CD8-positive, alpha-beta memory T cell (primary cell): ENCODE measurements around the gene SOD3. TPM values are rescaled to one million over a fixed set of nuclear protein-coding genes. Genes with fewer than 3 reads are reported as not detected.

Experiments
- CTCF ChIA-PET: fragments of 350-600 bp; sonication (Branson Sonifier 250); formaldehyde crosslinking; loops from one replicate; lab custom pipeline; 2021; ENCODE audit warnings: antibody characterized with exemption; lab: Charles Lee
- POLR2A ChIA-PET: fragments of 350-600 bp; sonication (Branson Sonifier 250); formaldehyde crosslinking; loops from one replicate; lab custom pipeline; 2021; ENCODE audit warnings: antibody characterized with exemption; lab: Charles Lee
- DNase-seq, 5 donors: peaks; one replicate each; pipeline versions ENCODE4 v3.0.0 to v3.0.0-alpha.2; 2020 to 2022; ENCODE audit warnings: mixed read lengths in 1 of 5
- H3K27ac ChIP-seq: one replicate; pipeline ENCODE4 v1.7.0; 2013; ENCODE audit warnings: low read depth, mild to moderate bottlenecking, low read length, moderate library complexity
- H3K27me3 ChIP-seq: 2 replicates; pipeline ENCODE4 v1.7.0; 2013; ENCODE audit warnings: low read length, mild to moderate bottlenecking; ENCODE audit not compliant: insufficient read depth, poor library complexity, severe bottlenecking
- H3K36me3 ChIP-seq: 2 replicates; pipeline ENCODE4 v1.7.0; 2013; ENCODE audit warnings: mild to moderate bottlenecking, low read length, moderate library complexity; ENCODE audit not compliant: insufficient read depth
- H3K4me1 ChIP-seq: 2 replicates; pipeline ENCODE4 v1.7.0; 2013; ENCODE audit warnings: mild to moderate bottlenecking, low read length, moderate library complexity; ENCODE audit not compliant: insufficient read depth
- H3K4me3 ChIP-seq: 2 replicates; pipeline ENCODE4 v1.7.0; 2013; ENCODE audit warnings: mild to moderate bottlenecking, low read length
- H3K9me3 ChIP-seq: 2 replicates; pipeline ENCODE4 v1.7.0; 2013; ENCODE audit warnings: mild to moderate bottlenecking, low read length
- H3K27ac Mint-ChIP-seq, 8 donors: one replicate each; pipeline ENCODE4 v1.8.0; 2020 to 2021; ENCODE audit warnings: mixed read lengths in 8 of 8, mild to moderate bottlenecking in 6 of 8, inconsistent platforms in 3 of 8, moderate library complexity in 3 of 8
- H3K27me3 Mint-ChIP-seq, 2 donors: one replicate each; pipeline ENCODE4 v1.8.0; 2020 to 2021; ENCODE audit warnings: mixed read lengths in 2 of 2, mild to moderate bottlenecking in 1 of 2, moderate library complexity in 1 of 2
- H3K36me3 Mint-ChIP-seq, 3 donors: one replicate each; pipeline ENCODE4 v1.8.0; 2020 to 2021; ENCODE audit warnings: mixed read lengths in 3 of 3, inconsistent platforms in 1 of 3, mild to moderate bottlenecking in 1 of 3
- H3K4me1 Mint-ChIP-seq, 3 donors: one replicate each; pipeline ENCODE4 v1.8.0; 2020 to 2021; ENCODE audit warnings: mixed read lengths in 3 of 3, inconsistent platforms in 1 of 3, mild to moderate bottlenecking in 1 of 3
- H3K4me3 Mint-ChIP-seq, 7 donors: one replicate each; pipeline ENCODE4 v1.8.0; 2020 to 2021; ENCODE audit warnings: mixed read lengths in 7 of 7, mild to moderate bottlenecking in 6 of 7, moderate library complexity in 4 of 7, inconsistent platforms in 2 of 7
- H3K9me3 Mint-ChIP-seq, 5 donors: one replicate each; pipeline ENCODE4 v1.8.0; 2020 to 2022; ENCODE audit warnings: mixed read lengths in 5 of 5, mild to moderate bottlenecking in 3 of 5, moderate library complexity in 2 of 5, inconsistent platforms in 1 of 5
- polyA plus RNA-seq: library from polyadenylated mRNA; unstranded; fragments of 300-500 nt; fragmentation: Illumina TruSeq; gene quantifications from one replicate; pipeline ENCODE4 v1.2.3, GENCODE V29; 2021
- total RNA-seq, 2 experiments: library from RNA; stranded (reverse); gene quantifications; one replicate each; pipeline ENCODE4 v1.2.3, GENCODE V29; 2021

The SOD3 gene
- total and polyA plus RNA-seq, 3 experiments from 2014 or later: not detected

DNA sequence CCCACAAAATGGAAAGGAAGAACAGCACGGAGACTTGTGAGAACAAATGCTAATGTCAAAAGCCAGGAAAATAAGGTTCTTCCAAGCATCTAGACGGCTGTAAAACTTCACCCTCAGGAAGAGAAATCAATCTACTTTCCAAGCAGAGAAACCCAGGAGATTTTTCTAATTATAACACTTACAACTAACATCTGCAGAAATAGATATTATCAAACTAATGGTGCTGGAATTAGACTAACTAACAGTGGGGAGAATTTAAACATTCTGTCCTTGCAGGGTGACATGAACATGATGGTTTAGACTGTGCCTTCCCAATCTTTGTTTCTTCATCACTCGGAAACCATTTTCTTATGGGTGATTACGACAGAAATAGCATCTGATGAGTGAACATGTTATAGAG, 40.3 kb downstream of the SOD3 start:
- ChIA-PET CTCF (no interaction called here), POLR2A (no interaction called here)
- H3K36me3 Mint-ChIP-seq: no peaks in the 10 kb centered on the region

DNA sequence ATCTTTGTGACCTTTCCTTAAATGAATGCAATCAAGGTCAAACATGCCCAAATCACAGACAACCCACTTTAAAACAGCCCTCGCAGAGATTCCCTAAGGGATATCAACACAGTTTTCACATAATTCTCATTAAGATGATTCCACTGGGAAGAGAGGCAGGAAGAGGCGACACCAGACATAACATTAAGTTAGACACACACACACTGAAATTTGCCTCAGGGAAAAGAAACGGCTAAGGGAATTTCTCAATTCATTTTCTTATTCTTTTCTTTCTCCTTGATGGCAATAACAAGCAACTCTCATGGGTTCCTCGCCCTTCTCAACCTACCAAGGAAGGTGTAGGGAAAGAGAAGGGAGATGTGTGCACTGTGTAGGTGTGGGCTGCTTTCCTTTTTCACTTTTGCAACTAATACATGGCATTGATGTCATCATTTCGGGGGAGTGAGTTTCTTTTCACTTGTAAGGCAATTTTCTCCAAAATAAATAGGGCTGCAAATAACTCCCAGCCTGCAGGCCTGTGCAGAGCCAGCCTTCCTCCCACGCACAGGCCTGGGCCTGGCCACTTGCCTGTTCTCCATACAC, 41.4 kb downstream of the SOD3 start:
- POLR2A ChIA-PET: no interaction called here
- Histone ChIP-seq H3K36me3 (no peaks in the 10 kb centered on the region), H3K27me3 (no peaks in the 10 kb centered on the region), H3K27ac (no peak overlapping the region), H3K4me1 (no peaks in the 10 kb centered on the region), H3K4me3 (no peak overlapping the region), H3K9me3 (no peaks in the 10 kb centered on the region)
- Mint-ChIP-seq H3K4me1 (no peaks in the 10 kb centered on the region), H3K4me3 (no peak overlapping the region), H3K27me3 (peaks cover 0 to 1% of the 10 kb centered on the region in 2 donors), H3K36me3 (no peaks in the 10 kb centered on the region), H3K9me3 (no peaks in the 10 kb centered on the region), H3K27ac (peak overlapping the region in 1 of 8 donors; percentile 57)
- DNase-seq: no peak
- CTCF ChIA-PET: no interaction called here

More for the DNA sequence above, 40.3 kb downstream of the SOD3 start:
- H3K9me3 Mint-ChIP-seq: no peaks in the 10 kb centered on the region
- H3K4me1 Mint-ChIP-seq: no peaks in the 10 kb centered on the region
- H3K4me3 Mint-ChIP-seq: no peak overlapping the region
- no peak overlapping the region for H3K27ac ChIP-seq
- no peaks in the 10 kb centered on the region for H3K27me3 ChIP-seq
- H3K4me1 ChIP-seq: no peaks in the 10 kb centered on the region
- no peaks in the 10 kb centered on the region for H3K36me3 ChIP-seq
- no peak overlapping the region for H3K4me3 ChIP-seq
- peaks cover 0 to 1% of the 10 kb centered on the region in 2 donors for H3K27me3 Mint-ChIP-seq
- no peak for DNase-seq
- H3K9me3 ChIP-seq: no peaks in the 10 kb centered on the region
- no peak overlapping the region for H3K27ac Mint-ChIP-seq

DNA sequence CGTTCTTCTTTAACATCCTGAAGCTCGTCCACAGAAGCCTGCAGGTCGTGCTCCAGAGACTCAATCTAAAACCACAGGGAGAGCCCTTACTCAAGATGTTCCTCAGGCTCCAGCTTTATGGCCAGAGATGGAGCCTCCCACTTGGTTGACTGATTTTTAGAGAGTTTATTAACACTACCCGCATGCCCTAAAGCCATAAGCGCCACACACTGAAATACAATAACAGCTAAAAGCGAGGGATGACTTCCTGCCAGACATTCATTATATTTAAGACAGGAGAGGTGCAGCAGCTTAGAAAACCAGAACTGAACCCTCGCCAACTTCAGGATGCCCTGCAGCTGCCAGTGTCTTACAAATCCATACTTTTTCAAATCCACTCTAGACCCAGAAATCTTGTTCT, 42.0 kb downstream of the SOD3 start:
- Histone ChIP-seq H3K9me3 (no peaks in the 10 kb centered on the region), H3K27ac (no peak overlapping the region), H3K27me3 (no peaks in the 10 kb centered on the region), H3K4me1 (no peaks in the 10 kb centered on the region), H3K4me3 (no peak overlapping the region), H3K36me3 (no peaks in the 10 kb centered on the region)
- no peaks in the 10 kb centered on the region for H3K4me1 Mint-ChIP-seq
- no peak for DNase-seq
- no peaks in the 10 kb centered on the region for H3K36me3 Mint-ChIP-seq
- ChIA-PET CTCF (no interaction called here), POLR2A (no interaction called here)
- H3K27ac Mint-ChIP-seq: no peak overlapping the region
- H3K4me3 Mint-ChIP-seq: no peak overlapping the region
- no peaks in the 10 kb centered on the region for H3K9me3 Mint-ChIP-seq
- peaks cover 0 to 1% of the 10 kb centered on the region in 2 donors for H3K27me3 Mint-ChIP-seq

DNA sequence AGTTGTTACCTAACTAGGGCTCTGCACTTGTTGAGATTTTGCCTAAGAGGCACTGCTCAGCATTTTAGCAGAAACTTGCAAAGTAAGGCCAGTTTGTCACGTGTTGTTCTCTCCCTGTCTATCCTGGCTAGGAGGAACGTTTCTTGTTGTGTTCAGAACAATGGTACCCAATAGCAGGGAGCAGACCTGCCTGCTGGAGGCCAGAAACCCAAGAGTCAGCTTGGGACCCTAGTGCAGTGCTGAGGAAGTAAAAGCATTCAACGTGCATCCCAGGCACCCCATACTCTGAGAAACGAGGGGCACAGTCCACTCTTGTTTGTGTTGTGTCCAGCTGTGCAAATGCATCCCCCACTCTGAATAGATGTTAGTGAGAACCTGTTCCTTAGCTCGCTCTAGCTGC, 42.4 kb downstream of the SOD3 start:
- DNase-seq: no peak
- H3K4me3 Mint-ChIP-seq: no peak overlapping the region
- H3K27ac Mint-ChIP-seq: no peak overlapping the region
- H3K4me1 ChIP-seq: no peaks in the 10 kb centered on the region
- H3K4me3 ChIP-seq: no peak overlapping the region
- H3K27me3 ChIP-seq: no peaks in the 10 kb centered on the region
- H3K36me3 ChIP-seq: no peaks in the 10 kb centered on the region
- no peaks in the 10 kb centered on the region for H3K36me3 Mint-ChIP-seq
- no peaks in the 10 kb centered on the region for H3K9me3 ChIP-seq
- POLR2A ChIA-PET: no interaction called here
- H3K27me3 Mint-ChIP-seq: peaks cover 0 to 1% of the 10 kb centered on the region in 2 donors
- no peaks in the 10 kb centered on the region for H3K4me1 Mint-ChIP-seq
- H3K27ac ChIP-seq: no peak overlapping the region
- H3K9me3 Mint-ChIP-seq: no peaks in the 10 kb centered on the region
- CTCF ChIA-PET: no interaction called here

DNA sequence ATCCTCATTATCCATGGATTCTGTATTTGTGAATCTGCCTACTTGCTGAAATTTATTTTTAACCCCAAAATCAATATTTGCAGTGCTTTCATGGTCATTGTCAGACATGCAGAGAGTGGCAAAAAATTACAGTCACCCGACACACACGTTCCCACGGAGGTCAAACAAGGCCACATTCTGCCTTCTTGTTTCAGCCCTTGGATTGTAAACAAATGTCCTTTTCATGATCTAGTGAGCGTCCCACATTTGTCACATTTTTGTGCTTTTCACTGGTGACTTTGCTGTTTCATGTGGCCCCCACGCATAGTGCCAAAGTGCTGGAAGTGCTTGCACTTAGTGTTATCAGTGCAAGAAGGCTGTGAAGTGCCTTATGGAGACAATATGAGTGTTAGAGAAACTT, 45.0 kb downstream of the SOD3 start:
- no peak overlapping the region for H3K27ac Mint-ChIP-seq
- H3K4me3 Mint-ChIP-seq: no peak overlapping the region
- no peaks in the 10 kb centered on the region for H3K36me3 Mint-ChIP-seq
- CTCF ChIA-PET: no interaction called here
- Histone ChIP-seq H3K27me3 (no peaks in the 10 kb centered on the region), H3K36me3 (no peaks in the 10 kb centered on the region), H3K4me3 (no peak overlapping the region), H3K27ac (no peak overlapping the region), H3K9me3 (no peaks in the 10 kb centered on the region), H3K4me1 (no peaks in the 10 kb centered on the region)
- DNase-seq: no peak
- no peaks in the 10 kb centered on the region for H3K9me3 Mint-ChIP-seq
- H3K27me3 Mint-ChIP-seq: peaks cover 0 to 3% of the 10 kb centered on the region in 2 donors
- POLR2A ChIA-PET: no interaction called here
- no peaks in the 10 kb centered on the region for H3K4me1 Mint-ChIP-seq

DNA sequence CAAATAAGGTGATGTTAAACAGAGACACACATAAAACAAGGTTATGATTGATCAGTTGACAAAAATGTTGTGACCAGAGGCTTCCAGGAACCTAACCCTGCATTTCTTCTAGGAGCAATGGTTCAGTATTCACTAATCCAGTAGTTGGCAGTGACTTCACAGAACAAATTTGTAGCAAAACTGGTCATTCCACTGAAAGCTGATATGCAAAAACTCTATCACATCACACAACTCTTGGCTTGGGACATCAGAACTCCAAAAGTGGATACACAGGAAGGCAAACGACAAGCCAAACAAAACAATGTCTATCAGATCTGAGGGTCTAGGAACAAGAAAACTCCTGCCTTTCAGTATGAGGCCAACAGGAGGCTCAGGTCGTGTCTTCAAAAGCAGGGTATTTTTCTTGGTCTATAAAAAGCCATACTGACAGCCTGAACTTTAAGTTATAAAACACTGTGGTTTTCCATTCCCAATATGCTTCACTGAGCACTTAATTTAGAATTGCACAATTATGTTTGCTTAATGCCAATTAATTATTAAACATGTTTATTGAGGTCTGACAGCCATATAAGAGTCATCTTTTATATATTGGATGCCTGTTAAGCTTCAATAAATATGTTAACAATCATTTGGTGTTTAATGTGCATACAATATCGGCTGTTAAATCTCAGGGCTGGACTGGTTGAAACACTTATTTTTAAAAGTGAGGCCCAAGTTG, 45.6 kb downstream of the SOD3 start:
- no peak overlapping the region for H3K4me3 ChIP-seq
- H3K27me3 Mint-ChIP-seq: peaks cover 0 to 3% of the 10 kb centered on the region in 2 donors
- CTCF ChIA-PET: no interaction called here
- no peak overlapping the region for H3K27ac ChIP-seq
- H3K27me3 ChIP-seq: no peaks in the 10 kb centered on the region
- POLR2A ChIA-PET: no interaction called here
- DNase-seq: no peak
- no peaks in the 10 kb centered on the region for H3K4me1 Mint-ChIP-seq
- H3K36me3 ChIP-seq: no peaks in the 10 kb centered on the region
- no peaks in the 10 kb centered on the region for H3K9me3 Mint-ChIP-seq
- H3K36me3 Mint-ChIP-seq: no peaks in the 10 kb centered on the region
- H3K9me3 ChIP-seq: no peaks in the 10 kb centered on the region
- no peaks in the 10 kb centered on the region for H3K4me1 ChIP-seq
- no peak overlapping the region for H3K4me3 Mint-ChIP-seq
- no peak overlapping the region for H3K27ac Mint-ChIP-seq

DNA sequence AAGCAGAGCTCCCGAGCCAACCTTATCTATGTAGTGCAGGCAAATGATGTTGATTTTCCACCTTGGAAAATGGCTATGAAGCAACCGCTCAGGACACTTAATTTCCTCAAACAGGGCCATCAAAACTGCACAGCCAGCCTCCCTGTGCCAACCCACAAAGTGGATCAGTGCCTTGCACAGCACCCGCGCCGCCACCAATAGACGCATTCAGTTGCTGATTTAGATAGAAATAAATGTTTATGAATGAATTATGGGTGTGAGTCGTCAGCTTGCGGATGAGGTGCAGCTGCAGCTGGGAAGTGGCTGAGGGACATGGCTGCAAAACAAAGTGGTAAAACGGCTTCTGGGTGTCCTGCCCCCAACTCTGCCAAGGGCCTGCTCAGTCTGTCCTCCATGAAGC, 47.0 kb downstream of the SOD3 start:
- Histone ChIP-seq H3K4me3 (no peak overlapping the region), H3K27me3 (no peaks in the 10 kb centered on the region), H3K9me3 (no peaks in the 10 kb centered on the region), H3K4me1 (no peaks in the 10 kb centered on the region), H3K36me3 (no peaks in the 10 kb centered on the region), H3K27ac (no peak overlapping the region)
- H3K27me3 Mint-ChIP-seq: peaks cover 0 to 3% of the 10 kb centered on the region in 2 donors
- no peaks in the 10 kb centered on the region for H3K4me1 Mint-ChIP-seq
- no peak overlapping the region for H3K4me3 Mint-ChIP-seq
- H3K27ac Mint-ChIP-seq: no peak overlapping the region
- no peaks in the 10 kb centered on the region for H3K9me3 Mint-ChIP-seq
- no peak for DNase-seq
- ChIA-PET CTCF (no interaction called here), POLR2A (no interaction called here)
- no peaks in the 10 kb centered on the region for H3K36me3 Mint-ChIP-seq

DNA sequence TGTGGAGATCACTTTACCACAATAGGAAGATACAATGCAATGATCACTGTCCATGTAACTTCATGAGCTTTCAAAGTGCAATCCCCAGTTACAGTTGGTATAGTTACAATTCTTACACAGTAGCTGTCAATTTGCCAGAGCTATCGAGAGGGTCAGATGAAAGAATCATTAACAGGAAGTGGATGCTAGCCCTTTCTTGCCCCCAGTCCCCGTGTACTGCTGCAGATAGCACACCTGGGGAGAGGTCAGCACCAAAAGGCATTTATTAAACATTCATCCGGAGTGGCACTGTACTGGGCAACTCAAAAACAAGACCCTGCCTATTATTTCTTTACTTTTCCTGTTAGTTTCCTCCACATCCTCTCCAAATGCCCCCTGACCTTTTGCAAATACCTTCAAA, 47.7 kb downstream of the SOD3 start:
- no peaks in the 10 kb centered on the region for H3K4me1 ChIP-seq
- POLR2A ChIA-PET: no interaction called here
- Mint-ChIP-seq H3K4me3 (no peak overlapping the region), H3K27ac (no peak overlapping the region), H3K9me3 (no peaks in the 10 kb centered on the region), H3K27me3 (peaks cover 0 to 3% of the 10 kb centered on the region in 2 donors), H3K36me3 (no peaks in the 10 kb centered on the region), H3K4me1 (no peaks in the 10 kb centered on the region)
- H3K9me3 ChIP-seq: no peaks in the 10 kb centered on the region
- no peaks in the 10 kb centered on the region for H3K36me3 ChIP-seq
- CTCF ChIA-PET: no interaction called here
- no peak overlapping the region for H3K4me3 ChIP-seq
- no peak for DNase-seq
- H3K27ac ChIP-seq: no peak overlapping the region
- no peaks in the 10 kb centered on the region for H3K27me3 ChIP-seq
